ENCODE data around the gene VPS45.

Gene VPS45

DNA sequence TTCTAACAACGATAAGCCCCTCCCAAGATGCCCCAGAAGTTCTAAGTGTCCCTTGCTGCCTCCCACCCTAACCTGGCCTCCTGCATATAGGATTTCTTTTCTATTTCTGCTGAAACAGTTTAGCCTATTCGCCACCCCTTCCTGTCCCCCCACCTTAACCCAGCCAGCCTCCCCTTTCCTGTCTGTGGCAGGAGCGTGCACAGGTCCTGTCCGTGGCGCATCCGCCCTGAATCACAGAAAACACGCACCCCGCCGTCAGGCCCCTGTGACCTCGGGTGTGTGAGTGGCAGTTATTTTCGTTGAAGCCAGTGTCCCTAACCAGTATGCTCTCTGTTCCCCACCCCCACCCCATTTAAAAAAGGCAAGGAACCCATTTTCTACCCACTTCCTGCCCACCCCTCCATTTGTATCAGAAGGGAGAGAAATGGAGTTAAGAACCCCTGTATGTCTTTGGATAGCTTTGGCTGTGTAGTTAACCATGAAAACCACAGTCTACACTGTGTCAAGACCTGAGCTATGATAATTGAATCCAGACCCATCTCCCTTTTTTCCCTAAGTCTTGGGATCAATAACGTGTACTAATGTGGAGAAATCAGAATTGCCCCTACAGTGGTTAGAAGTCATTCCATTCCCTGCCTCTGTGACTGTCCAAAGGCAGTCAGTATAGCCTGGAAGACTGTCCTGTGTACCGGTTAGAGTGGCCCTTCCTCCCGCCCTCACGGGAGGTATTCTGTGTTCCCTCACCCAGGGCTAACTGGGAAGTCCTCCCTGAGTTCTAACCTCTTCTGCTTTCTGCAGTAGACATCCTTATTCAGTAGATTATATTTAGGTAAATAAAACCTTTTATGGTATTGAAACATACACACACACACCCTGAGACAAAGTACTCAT is 84.0 kb downstream of the VPS45 start:
- Histone ChIP-seq H3K9ac (ENCODE audit: insufficient read length) (peak overlapping the region; percentile 94), H3K9me3 (ENCODE audit: low read depth, low read length) (no peaks in the 10 kb centered on the region), H3K27ac (peak overlapping the region; percentile 46; the same call in 1 of the 2 replicates), H3K36me3 (ENCODE audit: insufficient read depth, low read length) (peaks cover 49% of the 10 kb centered on the region), H3K4me3 (peak overlapping the region; percentile 95)
- no peak for TF ChIP-seq EZH2 (IDR thresholded peaks at IDR 0.05)
- no peak for TF ChIP-seq POLR2AphosphoS5 (IDR thresholded peaks at IDR 0.05; ENCODE audit: borderline replicate concordance, low read depth, low read length)
- DNase-seq (ENCODE audit: low read depth, low spot score), result no peak

GRCh38 chr1:150152182-150152536 is 84.6 kb downstream of the VPS45 start:
- Histone ChIP-seq H3K9ac (ENCODE audit: insufficient read length) (peak overlapping the region; percentile 94), H3K27ac (0 out of 2 replicates have a peak overlapping the region, but pooled peaks have one; percentile 46), H3K9me3 (ENCODE audit: low read depth, low read length) (no peaks in the 10 kb centered on the region), H3K36me3 (ENCODE audit: insufficient read depth, low read length) (peaks cover 55% of the 10 kb centered on the region), H3K4me3 (peak overlapping the region; percentile 95)
- TF ChIP-seq POLR2AphosphoS5 (IDR thresholded peaks at IDR 0.05; ENCODE audit: borderline replicate concordance, low read depth, low read length) (no peak), EZH2 (IDR thresholded peaks at IDR 0.05) (no peak), FOXP2 (optimal IDR thresholded peaks at IDR 0.05; ENCODE audit: control extremely low read depth, extremely low read length, insufficient read depth) (no peak)
- DNase-seq (ENCODE audit: low read depth, low spot score), result no peak

DNA sequence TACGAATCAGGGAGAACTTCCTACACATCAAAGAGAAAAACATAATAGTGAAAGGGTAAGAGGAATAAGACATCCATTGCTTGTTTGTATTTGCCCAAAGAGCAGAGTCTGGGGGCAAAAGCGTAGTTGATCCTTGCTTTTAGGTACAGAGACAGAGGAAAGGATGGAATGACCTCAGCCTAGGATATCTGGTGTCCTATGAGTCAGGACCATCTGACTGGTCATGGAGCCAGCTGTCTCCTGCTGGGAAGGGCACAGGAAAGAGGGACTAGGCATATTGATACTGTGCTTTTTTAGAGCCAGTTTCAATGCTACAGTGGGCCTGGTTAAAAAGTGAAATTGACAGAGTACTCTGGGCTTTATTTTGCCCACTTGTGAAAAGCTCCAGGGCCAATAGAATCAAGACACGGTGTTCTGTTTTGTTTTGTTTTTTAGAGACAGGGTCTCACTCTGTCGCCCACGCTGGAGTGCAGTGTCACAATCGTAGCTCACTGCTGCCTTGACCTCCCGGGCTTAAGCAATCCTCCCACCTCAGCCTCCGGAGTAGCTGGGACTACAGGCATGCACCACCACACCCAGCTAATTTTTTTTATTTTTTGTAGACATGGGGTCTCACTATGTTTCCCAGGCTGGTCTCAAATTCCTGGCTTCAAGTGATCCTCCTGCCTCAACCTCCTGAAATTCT is 85.3 kb downstream of the VPS45 start:
- no peaks in the 10 kb centered on the region for H3K9me3 ChIP-seq (ENCODE audit: low read depth, low read length)
- no peak for DNase-seq (ENCODE audit: low read depth, low spot score)
- TF ChIP-seq FOXP2 (optimal IDR thresholded peaks at IDR 0.05; ENCODE audit: control extremely low read depth, extremely low read length, insufficient read depth) (no peak), EZH2 (IDR thresholded peaks at IDR 0.05) (no peak), POLR2AphosphoS5 (IDR thresholded peaks at IDR 0.05; ENCODE audit: borderline replicate concordance, low read depth, low read length) (no peak)
- no peak overlapping the region for H3K4me3 ChIP-seq
- H3K36me3 ChIP-seq (ENCODE audit: insufficient read depth, low read length), result peaks cover 62% of the 10 kb centered on the region
- no peak overlapping the region for H3K9ac ChIP-seq (ENCODE audit: insufficient read length)
- no peak overlapping the region for H3K27ac ChIP-seq

GRCh38 chr1:150154143-150154542 is 86.6 kb downstream of the VPS45 start:
- no peak for DNase-seq (ENCODE audit: low read depth, low spot score)
- Histone ChIP-seq H3K4me3 (no peak overlapping the region), H3K36me3 (ENCODE audit: insufficient read depth, low read length) (peaks cover 73% of the 10 kb centered on the region), H3K9me3 (ENCODE audit: low read depth, low read length) (no peaks in the 10 kb centered on the region), H3K27ac (no peak overlapping the region), H3K9ac (ENCODE audit: insufficient read length) (no peak overlapping the region)
- TF ChIP-seq EZH2 (IDR thresholded peaks at IDR 0.05), result no peak
- TF ChIP-seq FOXP2 (optimal IDR thresholded peaks at IDR 0.05; ENCODE audit: control extremely low read depth, extremely low read length, insufficient read depth), result no peak

DNA sequence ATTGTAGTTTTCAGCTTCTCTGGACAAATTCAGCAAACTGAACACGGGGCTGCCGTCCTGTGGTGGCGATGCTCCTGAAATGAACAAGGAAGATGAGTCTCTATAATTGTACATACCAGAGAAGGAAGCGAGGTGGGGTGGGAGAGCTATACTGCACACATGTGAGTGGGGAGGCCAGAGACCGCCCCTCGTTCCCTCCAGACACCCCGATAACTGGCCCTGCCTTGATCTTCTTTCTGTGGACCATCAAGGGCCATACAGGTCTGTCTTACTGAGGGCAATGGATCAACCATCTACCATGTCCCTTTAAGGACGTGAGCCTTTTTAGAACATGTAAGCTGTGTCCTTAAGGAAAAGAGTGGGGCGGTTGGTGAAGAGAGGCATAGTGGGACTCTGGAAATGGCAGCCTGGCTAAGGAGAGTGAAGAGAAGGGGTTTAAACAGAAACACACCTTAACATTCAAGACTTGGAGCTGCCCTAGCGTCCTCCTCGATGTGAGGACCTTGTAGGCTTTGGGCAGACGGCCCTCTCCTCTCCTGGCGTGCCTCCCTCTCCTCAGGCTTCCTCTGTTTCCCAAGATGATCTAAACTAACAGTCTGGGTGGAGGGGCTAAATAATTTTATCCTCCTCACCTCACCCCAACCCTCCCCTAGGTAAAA is 88.0 kb downstream of the VPS45 start:
- Histone ChIP-seq H3K27ac (no peak overlapping the region), H3K9ac (ENCODE audit: insufficient read length) (no peak overlapping the region), H3K9me3 (ENCODE audit: low read depth, low read length) (no peaks in the 10 kb centered on the region), H3K4me3 (no peak overlapping the region), H3K36me3 (ENCODE audit: insufficient read depth, low read length) (peaks cover 81% of the 10 kb centered on the region)
- TF ChIP-seq POLR2AphosphoS5 (IDR thresholded peaks at IDR 0.05; ENCODE audit: borderline replicate concordance, low read depth, low read length) (no peak), FOXP2 (optimal IDR thresholded peaks at IDR 0.05; ENCODE audit: control extremely low read depth, extremely low read length, insufficient read depth) (no peak)
- no peak for DNase-seq (ENCODE audit: low read depth, low spot score)

GRCh38 chr1:150156868-150157603 is 89.5 kb downstream of the VPS45 start:
- no peak overlapping the region for H3K4me3 ChIP-seq
- no peak overlapping the region for H3K27ac ChIP-seq
- H3K9me3 ChIP-seq (ENCODE audit: low read depth, low read length), result no peaks in the 10 kb centered on the region
- no peak for DNase-seq (ENCODE audit: low read depth, low spot score)
- no peak overlapping the region for H3K9ac ChIP-seq (ENCODE audit: insufficient read length)
- TF ChIP-seq POLR2AphosphoS5 (IDR thresholded peaks at IDR 0.05; ENCODE audit: borderline replicate concordance, low read depth, low read length) (no peak), FOXP2 (optimal IDR thresholded peaks at IDR 0.05; ENCODE audit: control extremely low read depth, extremely low read length, insufficient read depth) (no peak), EZH2 (IDR thresholded peaks at IDR 0.05) (no peak)
- peaks cover 76% of the 10 kb centered on the region for H3K36me3 ChIP-seq (ENCODE audit: insufficient read depth, low read length)

DNA sequence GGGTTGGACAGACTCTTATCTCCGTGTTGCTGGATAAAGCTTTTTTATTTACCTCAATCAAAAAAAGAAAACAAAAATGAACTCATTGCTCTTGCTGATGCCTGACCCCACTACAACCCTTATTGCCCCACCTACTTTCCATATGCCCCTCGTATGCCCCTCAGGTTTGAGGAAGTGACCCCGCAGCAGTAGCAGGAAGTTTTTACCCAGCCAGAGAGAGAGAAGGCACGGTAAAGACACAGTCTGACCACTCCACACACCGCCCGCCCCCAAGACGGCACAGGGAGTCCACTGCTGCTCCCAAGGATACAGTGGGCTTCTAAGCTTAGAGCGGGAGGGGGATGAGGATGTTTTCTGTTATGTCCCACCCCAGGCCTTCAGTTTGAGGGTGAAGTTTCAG is 92.0 kb downstream of the VPS45 start:
- no peak for DNase-seq (ENCODE audit: low read depth, low spot score)
- TF ChIP-seq EZH2 (IDR thresholded peaks at IDR 0.05) (no peak), FOXP2 (optimal IDR thresholded peaks at IDR 0.05; ENCODE audit: control extremely low read depth, extremely low read length, insufficient read depth) (no peak)
- Histone ChIP-seq H3K27ac (no peak overlapping the region), H3K36me3 (ENCODE audit: insufficient read depth, low read length) (peaks cover 52% of the 10 kb centered on the region), H3K4me3 (no peak overlapping the region), H3K9ac (ENCODE audit: insufficient read length) (no peak overlapping the region), H3K9me3 (ENCODE audit: low read depth, low read length) (no peaks in the 10 kb centered on the region)

Measured in SK-N-MC (cell line).